ENCODE data around the gene BCAS3.

GRCh38 chr17:61070649-61071048 lies 393.0 kb downstream of the BCAS3 start:
- no peak for TF ChIP-seq RARB (CRISPR knock-in tag; IDR thresholded peaks at IDR 0.05)
- TF ChIP-seq ZC3H10 (CRISPR knock-in tag; IDR thresholded peaks at IDR 0.05): no peak
- TF ChIP-seq BACH2 (CRISPR knock-in tag; IDR thresholded peaks at IDR 0.05; ENCODE audit: borderline replicate concordance): no peak
- TF ChIP-seq SNAI2 (CRISPR knock-in tag; IDR thresholded peaks at IDR 0.05): no peak
- TF ChIP-seq TCF4 (CRISPR knock-in tag; IDR thresholded peaks at IDR 0.05; ENCODE audit: borderline replicate concordance): no peak
